HG03520 (cell line): ENCODE data around the gene NOA1.
A peak's percentile ranks its signal among the peaks of the same experiment; 100 is the strongest.

Experiments
- ATAC-seq: cut with Tn5 transposase; IDR thresholded peaks from one replicate; pipeline ENCODE4 v1.9.1; 2021; ENCODE audit warnings: mild to moderate bottlenecking, moderate library complexity; ENCODE audit not compliant: unreplicated experiment

The NOA1 gene

DNA sequence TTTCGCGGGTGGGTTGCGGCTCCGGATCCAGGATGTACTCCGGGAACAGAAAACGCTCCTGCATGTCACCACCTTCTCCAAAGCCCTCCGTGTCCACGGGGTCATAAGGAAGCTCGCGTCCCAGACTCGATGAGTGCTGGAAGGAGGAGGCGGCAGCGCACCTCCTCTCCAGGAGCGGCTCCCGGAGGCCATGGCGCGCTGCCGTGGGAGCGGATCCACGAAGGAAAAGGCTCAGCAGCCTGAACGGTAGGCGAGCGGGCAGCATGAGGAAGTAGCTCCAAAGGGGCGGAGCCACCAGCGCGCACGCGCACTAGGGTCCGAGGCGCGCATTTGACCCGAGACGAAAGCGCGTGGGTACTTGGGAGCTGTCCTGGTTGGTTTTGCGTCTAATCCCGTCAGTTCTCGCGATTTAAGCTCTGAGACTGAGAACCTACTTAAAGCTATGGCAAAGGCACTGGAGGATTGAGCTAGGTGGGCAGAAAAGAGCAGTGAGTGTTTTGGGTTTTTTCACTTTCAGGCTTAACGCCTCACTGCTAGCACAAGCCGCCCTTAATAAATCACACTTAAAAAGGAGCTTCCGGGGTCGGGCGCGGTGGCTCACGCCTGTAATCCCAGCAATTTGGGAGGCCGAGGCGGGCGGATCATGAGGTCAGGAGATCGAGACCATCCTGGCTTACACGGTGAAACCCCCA is at the start of gene NOA1:
Gene NOA1 (minus strand): TSS at position 286 of the 692 bp plus-strand sequence. CDS start 21 bp downstream, at position 265.
- ATAC-seq: peak; percentile 74

DNA sequence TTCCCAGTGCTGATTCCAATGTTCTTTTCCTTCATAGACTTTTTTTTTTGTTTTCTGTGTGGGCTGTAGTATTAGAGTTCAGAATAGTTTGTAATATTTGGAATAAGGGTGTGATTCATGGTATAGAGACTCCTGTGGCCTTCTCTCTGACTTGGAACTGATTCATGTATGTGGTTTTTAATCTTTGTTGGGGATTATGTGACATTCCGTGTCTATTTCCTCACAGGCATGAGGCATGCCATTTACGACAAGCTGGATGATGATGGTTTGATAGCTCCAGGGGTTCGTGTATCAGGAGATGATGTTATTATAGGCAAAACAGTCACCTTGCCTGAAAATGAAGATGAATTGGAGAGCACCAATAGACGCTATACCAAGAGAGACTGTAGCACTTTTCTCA is 45.7 kb upstream of the NOA1 start:
- ATAC-seq: no peak

DNA sequence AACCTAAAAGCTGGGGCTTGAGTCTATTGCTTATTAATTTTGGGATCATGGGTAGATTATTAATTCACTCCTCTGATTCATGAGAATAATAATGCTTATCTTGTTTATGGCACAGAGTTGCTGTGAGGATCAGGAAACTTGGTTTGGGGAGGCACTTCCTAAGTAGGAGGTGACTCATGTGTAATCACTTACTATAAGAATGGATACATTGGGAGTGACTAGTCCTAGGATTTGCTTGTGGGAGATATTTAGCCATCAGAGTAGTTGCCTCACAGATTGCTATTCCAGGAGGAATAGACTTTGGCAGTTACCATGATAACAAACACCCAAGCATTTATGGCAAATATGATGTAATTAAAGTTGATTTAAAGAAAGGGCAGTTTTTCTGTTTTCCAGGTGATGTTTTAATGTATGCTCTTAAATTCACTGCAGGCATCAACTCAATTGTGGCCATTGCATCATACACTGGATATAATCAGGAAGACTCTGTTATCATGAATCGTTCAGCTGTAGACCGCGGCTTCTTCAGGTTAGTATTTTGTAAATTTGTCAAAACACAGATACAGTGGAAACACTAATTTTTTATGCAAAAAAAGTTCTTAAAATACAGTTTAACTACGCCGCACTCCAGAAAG is 43.2 kb upstream of the NOA1 start:
- ATAC-seq: no peak

DNA sequence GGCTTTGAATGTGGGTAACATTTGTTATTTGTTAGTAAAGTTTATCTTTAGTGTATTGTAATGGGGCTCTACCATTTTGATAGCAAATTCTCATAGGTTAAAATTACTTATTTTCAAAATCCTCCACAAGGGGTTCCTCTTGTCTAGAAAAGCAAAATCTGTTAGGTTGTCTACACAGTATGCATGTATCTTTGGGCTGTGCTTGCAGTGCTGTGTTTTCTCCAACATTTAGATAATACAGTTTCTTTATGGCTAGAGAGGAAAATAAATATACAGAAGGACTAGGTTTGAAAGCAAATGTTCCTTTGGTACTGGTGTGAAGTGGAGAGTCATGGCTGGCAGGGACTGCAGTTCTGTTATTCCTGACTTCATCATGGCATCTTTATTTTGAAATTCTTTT is 41.6 kb upstream of the NOA1 start:
- no peak for ATAC-seq

DNA sequence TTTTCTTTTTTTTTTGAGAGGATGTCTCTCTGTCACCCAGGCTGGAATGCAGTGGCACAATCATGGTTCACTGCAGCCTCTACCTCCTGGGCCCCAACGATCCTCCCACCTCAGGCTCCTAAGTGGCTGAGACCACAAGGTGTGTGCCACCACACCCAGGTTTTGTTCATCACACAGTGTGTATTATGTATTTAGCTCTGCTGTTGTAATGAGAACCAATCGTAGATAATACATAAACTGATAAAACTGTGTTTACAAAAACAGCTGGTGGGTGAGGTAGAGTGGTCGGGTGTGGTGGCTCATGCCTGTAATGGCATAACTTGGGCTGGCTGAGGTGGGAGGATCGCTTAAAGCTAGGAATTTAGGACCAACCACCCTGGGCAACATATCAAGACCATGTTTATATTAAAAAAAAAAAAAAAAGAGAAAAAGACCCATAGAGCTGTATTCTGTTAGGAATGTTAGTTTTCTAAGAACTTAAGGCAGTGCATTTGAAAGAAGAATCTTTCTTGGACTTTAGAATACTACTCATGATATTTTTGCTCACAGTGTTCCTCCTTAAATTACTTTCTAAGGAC is 36.2 kb upstream of the NOA1 start:
- no peak for ATAC-seq

DNA sequence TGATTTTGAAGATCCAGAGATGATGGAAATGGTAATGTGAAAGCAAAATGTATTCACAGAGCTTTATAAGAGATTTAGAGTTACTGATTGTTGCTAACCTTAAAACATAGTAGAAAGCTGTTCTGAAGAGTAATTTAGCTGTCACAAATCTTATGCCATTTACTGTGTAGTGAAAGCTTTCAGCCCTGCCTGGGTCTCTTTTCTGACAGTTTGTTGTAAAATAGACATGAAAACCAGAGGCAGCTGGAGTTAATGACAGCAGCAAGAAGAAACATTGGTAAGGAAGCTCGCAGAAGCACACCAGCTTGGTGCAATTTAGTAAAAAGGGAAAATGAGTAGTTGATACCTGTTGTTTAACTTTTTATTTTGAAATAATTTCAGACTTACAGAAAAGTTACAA is 22.3 kb upstream of the NOA1 start:
- ATAC-seq: no peak

DNA sequence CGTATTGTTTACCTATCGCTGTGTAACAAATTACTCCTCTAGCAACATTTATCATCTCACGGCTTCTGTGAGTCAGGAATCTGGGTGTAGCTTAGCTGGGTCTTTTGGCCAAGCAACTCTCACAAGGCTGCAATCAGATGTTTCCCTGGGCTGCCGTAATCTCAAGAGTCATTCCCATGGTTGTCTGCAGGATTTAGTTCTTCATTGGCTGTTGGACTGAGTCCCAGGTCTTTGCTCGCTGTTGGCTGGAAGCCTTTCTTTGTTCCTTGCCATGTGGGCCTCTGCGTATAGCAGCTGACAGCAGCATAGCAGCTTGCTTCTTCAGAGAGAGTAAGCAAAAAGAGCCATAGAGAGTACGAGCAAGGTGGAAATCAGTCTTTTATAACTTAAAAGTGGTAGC is 18.1 kb upstream of the NOA1 start:
- no peak for ATAC-seq

DNA sequence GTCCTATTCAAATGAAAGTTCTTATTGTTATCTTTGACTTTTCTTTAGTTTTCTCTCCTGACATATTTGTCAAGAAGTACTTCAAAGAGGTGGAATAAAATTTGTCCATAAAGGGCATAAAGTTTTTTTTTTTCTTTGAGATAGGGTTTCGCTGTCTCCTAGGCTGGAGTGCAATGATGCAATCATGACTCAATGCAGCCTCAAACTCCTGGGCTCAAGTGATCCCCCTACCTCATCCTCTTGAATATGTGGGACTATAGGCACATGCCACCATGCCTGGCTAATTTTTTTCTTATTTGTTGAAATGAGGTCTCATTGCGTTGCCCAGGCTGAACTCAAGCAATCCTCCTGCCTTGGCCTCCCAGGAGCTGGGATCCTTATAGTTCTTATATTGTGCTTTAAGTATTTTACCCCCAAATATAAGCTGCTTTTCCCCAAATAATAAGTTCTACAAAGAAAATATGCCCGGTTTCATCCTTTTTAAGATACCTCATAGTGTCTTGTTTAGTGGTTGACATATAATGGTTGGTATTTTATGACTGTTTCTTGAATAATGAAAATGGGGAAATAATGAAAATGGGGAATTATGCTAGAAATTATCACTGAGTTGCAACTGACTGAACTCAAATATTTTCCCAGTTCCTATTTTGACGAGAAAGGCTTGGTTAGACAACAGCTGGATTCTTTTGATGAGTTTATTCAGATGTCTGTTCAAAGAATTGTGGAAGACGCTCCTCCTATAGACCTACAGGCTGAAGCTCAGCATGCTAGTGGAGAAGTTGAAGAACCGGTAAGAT is 12.9 kb upstream of the NOA1 start:
- ATAC-seq: no peak

DNA sequence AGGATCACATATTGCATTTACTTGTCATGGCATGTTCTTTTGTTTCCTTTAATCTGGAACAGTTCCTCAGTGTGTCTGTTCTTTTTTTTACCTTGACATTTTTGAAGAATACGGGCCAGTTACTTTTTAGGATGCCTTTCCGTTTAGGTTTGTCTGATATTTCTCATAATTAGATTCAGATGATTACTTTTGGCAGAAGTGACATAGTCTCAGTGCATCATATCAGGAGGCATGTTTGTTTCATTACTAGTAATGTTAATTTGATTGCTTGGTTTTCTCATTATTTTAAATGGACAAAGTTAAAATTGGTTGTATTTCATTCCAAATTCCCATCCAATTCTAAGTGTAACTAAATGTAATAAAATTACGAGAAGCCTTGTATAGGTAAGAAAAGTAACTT is 9.5 kb upstream of the NOA1 start:
- no peak for ATAC-seq

DNA sequence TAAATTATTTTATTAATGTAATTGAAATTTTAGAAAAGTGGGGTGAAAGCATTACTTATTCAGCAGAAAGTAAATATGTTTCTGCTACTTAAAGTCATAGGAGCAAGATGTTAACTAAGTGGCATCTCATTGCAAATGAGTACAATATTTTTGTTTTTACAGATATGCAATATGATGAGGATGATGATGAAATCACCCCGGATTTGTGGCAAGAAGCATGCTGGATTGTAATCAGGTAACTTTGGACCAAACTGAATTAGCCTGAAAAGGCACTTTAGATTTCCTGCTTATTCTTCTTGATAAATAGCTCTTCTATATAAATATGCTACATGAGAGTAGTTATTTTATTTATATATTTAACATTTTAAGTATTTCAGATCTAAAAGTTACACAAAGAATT is 8.8 kb upstream of the NOA1 start:
- ATAC-seq: no peak

DNA sequence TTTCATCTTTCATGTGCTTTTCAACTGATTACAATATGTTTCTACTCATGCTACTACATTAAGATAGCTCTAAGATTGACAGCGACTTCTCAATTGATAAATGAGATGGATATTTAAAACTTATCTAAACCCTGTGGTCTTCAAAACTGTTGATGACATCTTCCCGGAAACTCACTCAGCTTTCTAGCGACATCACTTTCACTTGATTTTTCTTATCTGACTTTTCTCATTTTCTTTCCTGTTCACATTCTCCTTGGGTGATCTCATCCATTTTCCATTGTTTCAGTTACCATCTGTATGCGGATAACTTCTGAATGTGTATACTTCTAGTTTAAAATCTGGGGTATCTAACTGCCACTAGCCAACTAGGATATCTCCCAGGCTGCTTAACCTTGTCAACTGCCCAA is 4.4 kb upstream of the NOA1 start:
- ATAC-seq: no peak

DNA sequence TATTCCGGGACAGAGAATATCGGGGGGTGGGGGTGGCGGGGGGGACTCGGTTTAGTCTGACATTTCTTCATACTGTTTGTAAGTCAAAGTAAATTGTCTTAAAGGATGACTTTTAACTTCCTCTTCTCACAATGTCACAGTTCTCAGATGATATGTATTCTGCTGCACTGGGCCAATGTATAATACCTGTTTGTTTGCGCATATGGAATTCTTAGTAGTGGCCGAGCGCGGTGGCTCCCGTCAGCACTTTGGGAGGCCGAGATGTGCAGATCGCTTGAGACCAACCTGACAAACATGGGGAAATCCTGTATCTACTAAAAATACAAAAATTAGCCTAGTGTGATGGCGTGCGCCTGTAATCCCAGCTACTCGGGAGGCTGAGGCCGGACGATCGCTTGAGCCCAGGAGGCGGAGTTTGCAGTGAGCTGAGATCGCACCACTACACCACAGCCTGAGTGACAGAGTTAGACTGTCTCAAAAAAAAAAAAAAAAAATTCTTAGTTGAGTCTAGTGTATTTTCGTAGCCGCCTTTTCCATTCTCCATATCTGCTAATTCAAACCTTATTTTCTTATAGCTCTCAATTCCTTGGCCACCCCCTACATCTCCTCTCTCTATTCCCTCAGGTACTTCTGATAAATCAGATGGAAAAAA is 2.1 kb upstream of the NOA1 start:
- no peak for ATAC-seq

DNA sequence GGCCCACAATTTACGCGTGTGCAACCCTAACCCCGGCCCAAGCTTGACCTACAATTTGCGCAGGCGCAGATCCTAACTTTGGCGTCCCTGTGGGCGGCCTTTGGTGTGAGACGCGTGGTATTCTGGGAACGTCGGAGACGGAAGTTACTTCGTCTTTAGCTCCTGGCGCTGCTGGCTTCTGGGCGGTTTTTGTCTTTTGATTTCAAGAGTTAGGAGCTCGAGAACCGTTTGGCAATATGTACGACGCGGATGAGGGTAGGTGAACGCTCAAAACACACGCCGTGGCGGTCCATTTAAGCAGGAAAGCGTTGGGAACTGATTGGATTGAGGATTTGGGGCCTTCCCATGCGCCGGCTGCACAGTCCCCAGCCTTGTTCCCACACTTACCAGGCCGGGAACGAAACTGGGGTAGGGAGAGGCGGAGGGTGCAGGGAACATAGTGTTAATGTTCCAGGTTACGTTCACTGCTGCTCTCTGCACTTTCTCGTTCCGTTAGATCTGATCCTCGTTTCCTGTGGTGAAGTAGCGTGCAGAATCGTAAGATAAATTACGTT is 1.4 kb upstream of the NOA1 start, which contains the start of gene POLR2B:
Gene POLR2B (plus strand): TSS at position 147 of the 554 bp plus-strand sequence. CDS start 90 bp downstream, at position 237.
- ATAC-seq: peak; percentile 37

DNA sequence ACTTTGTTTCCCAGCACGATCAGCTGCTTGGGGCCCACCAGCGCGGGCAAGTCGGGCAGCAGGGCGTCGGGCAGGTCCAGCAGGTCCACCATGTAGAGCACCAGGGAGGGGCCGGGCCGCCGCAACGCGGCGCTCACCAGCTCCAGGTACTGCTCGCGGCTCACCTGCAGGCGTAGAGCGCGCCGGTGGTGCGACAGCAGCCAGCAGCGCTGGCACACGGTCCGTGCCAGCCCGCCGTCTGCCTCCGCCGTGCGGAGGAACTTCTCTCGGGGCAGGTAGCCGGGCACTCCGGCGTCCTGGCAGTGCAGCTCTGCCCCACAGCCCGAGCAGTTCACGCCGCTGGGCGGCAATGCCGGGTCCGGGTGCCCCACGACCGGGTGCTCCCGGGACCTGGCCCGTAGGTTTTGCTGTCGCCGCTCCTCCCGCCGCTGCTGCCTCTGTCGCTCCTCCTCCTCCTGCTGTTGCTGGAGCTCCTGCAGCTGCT is 527 bp downstream of the NOA1 start:
- peak; percentile 26 for ATAC-seq

DNA sequence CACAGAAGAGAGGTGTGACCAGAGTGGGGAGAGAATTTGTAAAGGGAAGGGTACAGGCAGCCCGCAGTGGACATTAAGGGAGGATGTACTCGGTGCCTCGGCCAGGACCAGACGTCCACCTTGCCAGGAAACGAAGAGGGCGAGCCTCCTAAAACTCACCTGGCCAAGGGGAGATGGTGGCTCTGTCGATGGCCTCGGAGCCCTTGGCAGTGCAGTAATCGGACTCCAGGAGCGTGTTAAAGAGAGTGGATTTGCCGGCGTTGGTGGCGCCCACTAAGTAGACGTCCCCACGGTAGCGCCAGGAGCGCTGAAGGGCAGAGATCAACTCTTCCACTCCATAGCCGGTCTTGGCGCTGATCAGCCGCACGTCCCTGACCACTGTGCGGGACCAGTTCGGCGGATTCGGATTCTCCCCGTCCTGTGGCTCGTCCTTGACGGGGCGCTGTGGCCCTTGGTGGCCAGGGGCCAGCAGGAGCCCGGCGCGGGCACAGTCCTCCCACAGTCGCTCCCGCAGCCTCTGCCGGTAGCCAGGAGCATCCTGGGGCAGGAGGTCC is 1.0 kb downstream of the NOA1 start:
- ATAC-seq: no peak

DNA sequence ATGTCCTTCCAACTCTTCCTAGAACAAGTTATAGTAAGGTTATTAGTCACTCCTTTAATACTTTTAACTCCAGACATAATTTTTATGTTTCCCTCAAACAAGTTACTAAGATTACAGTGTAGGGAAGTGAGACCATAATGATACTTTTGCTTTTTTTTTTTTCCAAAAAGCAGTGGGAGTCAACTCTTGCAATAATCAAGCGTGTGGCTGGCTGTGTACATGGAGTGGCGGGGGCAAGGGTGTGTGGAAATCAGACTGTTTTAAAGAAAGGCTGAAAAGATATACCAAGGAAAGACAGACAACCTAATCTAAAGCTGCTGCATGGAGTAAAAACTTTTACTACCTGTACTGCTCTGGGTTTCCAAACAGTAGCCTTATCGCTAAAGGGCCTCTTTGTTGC is 4.1 kb downstream of the NOA1 start:
- ATAC-seq: no peak

DNA sequence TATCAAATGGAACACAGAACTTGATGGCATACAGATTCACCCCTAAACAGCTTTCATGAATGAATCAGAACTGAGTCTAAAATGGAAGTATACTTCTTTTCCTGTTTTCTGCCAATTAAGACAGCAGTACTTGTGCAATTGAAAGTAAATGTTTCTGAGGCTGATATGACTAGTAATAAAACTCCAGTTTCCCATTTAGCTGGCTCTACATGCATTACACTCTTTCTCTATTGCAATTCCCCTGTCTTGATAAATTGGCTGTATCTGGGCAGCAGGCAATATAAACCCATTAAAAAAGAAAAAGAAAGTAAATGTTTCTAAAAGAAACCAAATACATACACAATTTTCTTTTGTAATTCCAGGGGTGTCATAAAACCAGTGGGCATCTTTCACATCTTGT is 4.6 kb downstream of the NOA1 start:
- no peak for ATAC-seq

DNA sequence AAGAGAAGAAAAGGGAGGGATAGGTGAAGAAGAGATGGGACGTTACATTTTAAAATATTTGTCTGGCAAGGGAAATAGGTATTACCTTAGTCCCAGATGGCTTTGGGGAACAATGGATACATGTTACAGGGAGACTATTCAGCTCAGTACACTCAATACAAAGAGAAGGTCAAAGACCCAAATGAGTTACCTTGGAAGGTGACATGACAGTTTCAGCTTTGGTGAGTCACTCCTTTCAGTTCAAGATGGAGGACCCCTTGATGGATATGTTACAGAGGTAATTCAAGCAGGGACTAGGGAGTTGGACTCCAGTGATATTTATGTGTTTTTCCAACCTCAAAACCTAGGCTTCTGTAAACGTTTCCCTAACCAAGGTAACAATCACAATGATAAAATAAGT is 5.0 kb downstream of the NOA1 start:
- no peak for ATAC-seq

DNA sequence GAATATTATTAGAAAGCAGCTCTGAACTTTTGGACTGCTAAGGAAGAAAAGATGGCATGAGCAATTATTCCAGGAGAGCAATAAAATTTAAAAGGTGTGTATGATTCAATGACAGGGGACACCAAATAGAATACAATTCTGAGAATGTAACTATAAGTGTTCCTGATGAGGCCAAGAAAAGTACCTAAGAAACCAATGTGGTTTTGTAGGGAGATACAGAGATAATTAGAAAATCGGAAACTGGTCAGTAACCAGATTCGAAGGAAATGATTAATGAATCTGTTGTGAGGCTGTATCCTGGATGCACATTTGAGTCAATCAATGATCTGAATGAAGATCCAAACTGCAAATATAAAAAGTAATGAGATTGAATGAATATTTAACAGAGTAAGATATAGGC is 6.0 kb downstream of the NOA1 start:
- ATAC-seq: no peak

DNA sequence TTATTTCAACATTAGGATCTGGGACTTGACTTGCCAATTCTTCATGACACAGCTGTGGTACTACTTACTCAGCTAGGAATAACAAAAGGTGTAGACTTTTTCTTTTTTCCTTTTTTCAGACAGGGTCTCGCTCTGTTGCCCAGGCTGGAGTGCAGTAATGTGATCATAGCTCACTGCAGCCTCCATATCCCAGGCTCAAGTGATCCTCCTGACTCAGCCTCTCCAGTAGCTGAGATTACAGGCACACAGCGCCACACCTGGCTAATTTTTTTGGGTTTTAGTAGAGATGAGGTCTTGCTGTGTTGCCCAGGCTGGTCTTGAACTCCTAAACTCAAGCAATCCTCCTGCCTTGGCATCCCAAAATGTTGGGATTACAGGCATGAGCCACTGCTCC is 16.3 kb downstream of the NOA1 start:
- no peak for ATAC-seq
